GM12875 (cell line): Measurements from ENCODE around the gene CRYBA1.

Source experiments
- H3K4me3 ChIP-seq: one replicate; pipeline ENCODE4 v1.5.1; 2011; ENCODE audit warnings: low read depth, low read length, control low read depth
- CTCF ChIP-seq: IDR thresholded peaks from 2 replicates; pipeline ENCODE4 v1.5.1; 2011; ENCODE audit warnings: low read depth, mild to moderate bottlenecking, control low read depth, inconsistent platforms, low read length, moderate library complexity, borderline replicate concordance; ENCODE audit not compliant: insufficient read depth

CRYBA1 gene

GRCh38 chr17:29293890-29294579 lies 47.4 kb downstream of the CRYBA1 start, which contains the start of gene NUFIP2:
Gene NUFIP2, minus strand, starts transcription at chr17:29294148. Its CDS starts 89 bp downstream, at chr17:29294059.
- TF ChIP-seq CTCF = no peak
- H3K4me3 ChIP-seq = peak within 1 kb of the TSS; percentile 96

- peak overlapping the region; percentile 96 for H3K4me3 ChIP-seq
- TF ChIP-seq CTCF = no peak
These were observed 47.9 kb downstream of the CRYBA1 start for GRCh38 chr17:29294580-29294900.

GRCh38 chr17:29295420-29295819 lies 48.8 kb downstream of the CRYBA1 start:
- no peak overlapping the region for H3K4me3 ChIP-seq
- TF ChIP-seq CTCF = no peak

GRCh38 chr17:29299031-29299430 lies 52.4 kb downstream of the CRYBA1 start:
- no peak for TF ChIP-seq CTCF
- no peak overlapping the region for H3K4me3 ChIP-seq

- no peak overlapping the region for H3K4me3 ChIP-seq
- no peak for TF ChIP-seq CTCF
These were observed 56.7 kb downstream of the CRYBA1 start for GRCh38 chr17:29303386-29303785.
